H1 (cell line): ENCODE results near the gene NTRK2. TPM values are rescaled to one million over a fixed set of nuclear protein-coding genes. Genes with fewer than 3 reads are reported as not detected.

Experiments used
- BRCA1 ChIP-seq: IDR thresholded peaks from 2 replicates; pipeline ENCODE4 v1.6.1; 2012; ENCODE audit warnings: low read depth, low read length, improper control_type of control experiment
- KDM1A ChIP-seq: fragments of 200-600, 300-600 bp; sonication (generic); IDR thresholded peaks from 2 replicates; pipeline ENCODE4 v1.7.1; 2016; ENCODE audit warnings: mild to moderate bottlenecking, low read length, borderline replicate concordance
- TBP ChIP-seq: IDR thresholded peaks from 2 replicates; pipeline ENCODE4 v1.6.1; 2011; ENCODE audit warnings: low read depth, low read length, improper control_type of control experiment
- YY1 ChIP-seq: IDR thresholded peaks from 2 replicates; pipeline ENCODE4 v1.6.1; 2011; ENCODE audit warnings: low read depth, mild to moderate bottlenecking, low read length
- polyA plus RNA-seq, 7 experiments: library from polyadenylated mRNA; depleted of rRNA in 3 of 7; stranded (reverse) in 5 of 7; unstranded in 2 of 7; fragments of >200 nt in 5 of 7; fragments of 200-250 nt in 2 of 7; gene quantifications; 1 replicate in 5 of 7; 2 replicates in 1 of 7; 4 replicates in 1 of 7; pipeline versions ENCODE4 v1.2.1 to v1.2.3, GENCODE V29; 2011 to 2013; ENCODE audit warnings: missing spikeins in 2 of 7, mixed read lengths in 2 of 7
- total RNA-seq: library from RNA; stranded (reverse); fragmentation: NEBNext Ultra II Directional; extraction: Animal tissue kit (Norgen Biotek cat#: 25700); gene quantifications from 2 replicates; pipeline ENCODE4 v1.2.1, GENCODE V29; 2021
- TF ChIP-seq, protein P1 (sequence below): fragments of 300-600 bp; sonication (generic); IDR thresholded peaks from 2 replicates; pipeline ENCODE4 v1.7.1; 2012; ENCODE audit warnings: low read length, moderate library complexity, mild to moderate bottlenecking, inconsistent platforms; ENCODE audit not compliant: insufficient replicate concordance
- TF ChIP-seq, protein P2 (sequence below): IDR thresholded peaks from 2 replicates; pipeline ENCODE4 v1.6.1; 2012; ENCODE audit warnings: inconsistent platforms

The NTRK2 gene
- total and polyA plus RNA-seq, 2 of the 8 experiments (the other 6 are each of a cell fraction or from before 2014, with no cell fraction given): 0.03 to 0.04 TPM

DNA sequence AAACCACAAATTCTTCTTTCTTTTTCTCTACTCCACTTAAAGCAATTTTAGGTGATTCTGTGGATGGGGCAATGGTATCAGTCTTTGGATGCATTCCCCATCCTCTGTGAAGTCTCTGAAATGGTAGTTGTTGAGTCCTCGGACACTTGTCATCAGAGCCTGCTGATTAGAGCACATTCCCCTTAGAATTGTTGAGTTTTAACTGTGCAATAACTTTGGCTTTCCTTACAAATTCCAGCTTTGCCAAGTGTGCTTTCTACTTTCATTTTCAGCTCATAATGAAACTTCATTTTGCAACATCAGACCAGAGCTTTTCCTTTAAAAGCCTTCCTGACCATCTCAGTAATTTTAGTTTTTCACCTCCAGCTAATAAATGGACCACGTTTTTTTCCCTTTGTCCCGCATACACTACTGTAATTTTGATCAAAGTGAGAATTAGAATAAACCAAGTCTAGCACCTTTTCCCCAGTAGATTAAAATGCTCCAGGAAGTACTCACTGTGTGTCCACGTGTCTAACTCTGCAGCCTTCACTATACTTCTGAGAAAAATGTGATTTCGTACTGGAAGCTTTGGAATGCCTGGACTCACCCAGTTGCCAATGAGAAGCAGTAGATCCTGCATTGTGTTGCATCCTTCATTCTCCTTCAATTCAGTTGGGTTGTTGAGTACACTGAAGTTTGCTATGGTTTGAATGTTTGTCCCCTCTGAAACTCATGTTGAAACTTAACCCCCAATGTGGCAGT lies 135.6 kb downstream of the NTRK2 start (continued):
- TF ChIP-seq, protein P1, sequence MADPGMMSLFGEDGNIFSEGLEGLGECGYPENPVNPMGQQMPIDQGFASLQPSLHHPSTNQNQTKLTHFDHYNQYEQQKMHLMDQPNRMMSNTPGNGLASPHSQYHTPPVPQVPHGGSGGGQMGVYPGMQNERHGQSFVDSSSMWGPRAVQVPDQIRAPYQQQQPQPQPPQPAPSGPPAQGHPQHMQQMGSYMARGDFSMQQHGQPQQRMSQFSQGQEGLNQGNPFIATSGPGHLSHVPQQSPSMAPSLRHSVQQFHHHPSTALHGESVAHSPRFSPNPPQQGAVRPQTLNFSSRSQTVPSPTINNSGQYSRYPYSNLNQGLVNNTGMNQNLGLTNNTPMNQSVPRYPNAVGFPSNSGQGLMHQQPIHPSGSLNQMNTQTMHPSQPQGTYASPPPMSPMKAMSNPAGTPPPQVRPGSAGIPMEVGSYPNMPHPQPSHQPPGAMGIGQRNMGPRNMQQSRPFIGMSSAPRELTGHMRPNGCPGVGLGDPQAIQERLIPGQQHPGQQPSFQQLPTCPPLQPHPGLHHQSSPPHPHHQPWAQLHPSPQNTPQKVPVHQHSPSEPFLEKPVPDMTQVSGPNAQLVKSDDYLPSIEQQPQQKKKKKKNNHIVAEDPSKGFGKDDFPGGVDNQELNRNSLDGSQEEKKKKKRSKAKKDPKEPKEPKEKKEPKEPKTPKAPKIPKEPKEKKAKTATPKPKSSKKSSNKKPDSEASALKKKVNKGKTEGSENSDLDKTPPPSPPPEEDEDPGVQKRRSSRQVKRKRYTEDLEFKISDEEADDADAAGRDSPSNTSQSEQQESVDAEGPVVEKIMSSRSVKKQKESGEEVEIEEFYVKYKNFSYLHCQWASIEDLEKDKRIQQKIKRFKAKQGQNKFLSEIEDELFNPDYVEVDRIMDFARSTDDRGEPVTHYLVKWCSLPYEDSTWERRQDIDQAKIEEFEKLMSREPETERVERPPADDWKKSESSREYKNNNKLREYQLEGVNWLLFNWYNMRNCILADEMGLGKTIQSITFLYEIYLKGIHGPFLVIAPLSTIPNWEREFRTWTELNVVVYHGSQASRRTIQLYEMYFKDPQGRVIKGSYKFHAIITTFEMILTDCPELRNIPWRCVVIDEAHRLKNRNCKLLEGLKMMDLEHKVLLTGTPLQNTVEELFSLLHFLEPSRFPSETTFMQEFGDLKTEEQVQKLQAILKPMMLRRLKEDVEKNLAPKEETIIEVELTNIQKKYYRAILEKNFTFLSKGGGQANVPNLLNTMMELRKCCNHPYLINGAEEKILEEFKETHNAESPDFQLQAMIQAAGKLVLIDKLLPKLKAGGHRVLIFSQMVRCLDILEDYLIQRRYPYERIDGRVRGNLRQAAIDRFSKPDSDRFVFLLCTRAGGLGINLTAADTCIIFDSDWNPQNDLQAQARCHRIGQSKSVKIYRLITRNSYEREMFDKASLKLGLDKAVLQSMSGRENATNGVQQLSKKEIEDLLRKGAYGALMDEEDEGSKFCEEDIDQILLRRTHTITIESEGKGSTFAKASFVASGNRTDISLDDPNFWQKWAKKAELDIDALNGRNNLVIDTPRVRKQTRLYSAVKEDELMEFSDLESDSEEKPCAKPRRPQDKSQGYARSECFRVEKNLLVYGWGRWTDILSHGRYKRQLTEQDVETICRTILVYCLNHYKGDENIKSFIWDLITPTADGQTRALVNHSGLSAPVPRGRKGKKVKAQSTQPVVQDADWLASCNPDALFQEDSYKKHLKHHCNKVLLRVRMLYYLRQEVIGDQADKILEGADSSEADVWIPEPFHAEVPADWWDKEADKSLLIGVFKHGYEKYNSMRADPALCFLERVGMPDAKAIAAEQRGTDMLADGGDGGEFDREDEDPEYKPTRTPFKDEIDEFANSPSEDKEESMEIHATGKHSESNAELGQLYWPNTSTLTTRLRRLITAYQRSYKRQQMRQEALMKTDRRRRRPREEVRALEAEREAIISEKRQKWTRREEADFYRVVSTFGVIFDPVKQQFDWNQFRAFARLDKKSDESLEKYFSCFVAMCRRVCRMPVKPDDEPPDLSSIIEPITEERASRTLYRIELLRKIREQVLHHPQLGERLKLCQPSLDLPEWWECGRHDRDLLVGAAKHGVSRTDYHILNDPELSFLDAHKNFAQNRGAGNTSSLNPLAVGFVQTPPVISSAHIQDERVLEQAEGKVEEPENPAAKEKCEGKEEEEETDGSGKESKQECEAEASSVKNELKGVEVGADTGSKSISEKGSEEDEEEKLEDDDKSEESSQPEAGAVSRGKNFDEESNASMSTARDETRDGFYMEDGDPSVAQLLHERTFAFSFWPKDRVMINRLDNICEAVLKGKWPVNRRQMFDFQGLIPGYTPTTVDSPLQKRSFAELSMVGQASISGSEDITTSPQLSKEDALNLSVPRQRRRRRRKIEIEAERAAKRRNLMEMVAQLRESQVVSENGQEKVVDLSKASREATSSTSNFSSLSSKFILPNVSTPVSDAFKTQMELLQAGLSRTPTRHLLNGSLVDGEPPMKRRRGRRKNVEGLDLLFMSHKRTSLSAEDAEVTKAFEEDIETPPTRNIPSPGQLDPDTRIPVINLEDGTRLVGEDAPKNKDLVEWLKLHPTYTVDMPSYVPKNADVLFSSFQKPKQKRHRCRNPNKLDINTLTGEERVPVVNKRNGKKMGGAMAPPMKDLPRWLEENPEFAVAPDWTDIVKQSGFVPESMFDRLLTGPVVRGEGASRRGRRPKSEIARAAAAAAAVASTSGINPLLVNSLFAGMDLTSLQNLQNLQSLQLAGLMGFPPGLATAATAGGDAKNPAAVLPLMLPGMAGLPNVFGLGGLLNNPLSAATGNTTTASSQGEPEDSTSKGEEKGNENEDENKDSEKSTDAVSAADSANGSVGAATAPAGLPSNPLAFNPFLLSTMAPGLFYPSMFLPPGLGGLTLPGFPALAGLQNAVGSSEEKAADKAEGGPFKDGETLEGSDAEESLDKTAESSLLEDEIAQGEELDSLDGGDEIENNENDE: no peak
- no peak for TF ChIP-seq KDM1A
- TF ChIP-seq YY1: no peak
- TF ChIP-seq TBP: no peak
- TF ChIP-seq, protein P2, sequence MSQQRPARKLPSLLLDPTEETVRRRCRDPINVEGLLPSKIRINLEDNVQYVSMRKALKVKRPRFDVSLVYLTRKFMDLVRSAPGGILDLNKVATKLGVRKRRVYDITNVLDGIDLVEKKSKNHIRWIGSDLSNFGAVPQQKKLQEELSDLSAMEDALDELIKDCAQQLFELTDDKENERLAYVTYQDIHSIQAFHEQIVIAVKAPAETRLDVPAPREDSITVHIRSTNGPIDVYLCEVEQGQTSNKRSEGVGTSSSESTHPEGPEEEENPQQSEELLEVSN: no peak
- TF ChIP-seq BRCA1: no peak
